ENCODE measurements around the gene PORCN. TPM values are rescaled to one million over a fixed set of nuclear protein-coding genes. Genes with fewer than 3 reads are reported as not detected.
"Not testable (repeated sequence)": the region's sequence is repeated elsewhere in the genome, so short reads cannot be mapped to it uniquely, and the experiment has no call there.

PORCN gene
- total RNA-seq, 1 donor from 2014 or later, result 6.1 TPM

GRCh38 chrX:48515842-48516241 is 7.0 kb downstream of the PORCN start:
- DNase-seq (no peak), ATAC-seq (no peak)
- Histone ChIP-seq H3K27ac (no peak overlapping the region), H3K36me3 (peaks cover 5% of the 10 kb centered on the region), H3K4me3 (no peak overlapping the region), H3K27me3 (ENCODE audit: low read depth) (no peaks in the 10 kb centered on the region), H3K4me1 (no peaks in the 10 kb centered on the region), H3K9me3 (no peaks in the 10 kb centered on the region)
- intact Hi-C loops (cut with DNase I), result no loop called here
- no peak for TF ChIP-seq CTCF (IDR thresholded peaks at IDR 0.05)

- peaks cover 5% of the 10 kb centered on the region for H3K36me3 ChIP-seq
- TF ChIP-seq CTCF (IDR thresholded peaks at IDR 0.05), result no peak
- no peak overlapping the region for H3K27ac ChIP-seq
- no peak overlapping the region for H3K4me3 ChIP-seq
- intact Hi-C loops (cut with DNase I), result no loop called here
- H3K4me1 ChIP-seq, result no peaks in the 10 kb centered on the region
- H3K9me3 ChIP-seq, result no peaks in the 10 kb centered on the region
- DNase-seq, result no peak
- no peak for ATAC-seq
- H3K27me3 ChIP-seq (ENCODE audit: low read depth), result no peaks in the 10 kb centered on the region
Observed at GRCh38 chrX:48516285-48516684, 7.5 kb downstream of the PORCN start.

- no peak overlapping the region for H3K4me3 ChIP-seq
- DNase-seq, result no peak
- H3K36me3 ChIP-seq, result peaks cover 5% of the 10 kb centered on the region
- intact Hi-C loops (cut with DNase I), result no loop called here
- no peak for ATAC-seq
- H3K9me3 ChIP-seq, result no peaks in the 10 kb centered on the region
- H3K27me3 ChIP-seq (ENCODE audit: low read depth), result no peaks in the 10 kb centered on the region
- H3K27ac ChIP-seq, result no peak overlapping the region
- no peaks in the 10 kb centered on the region for H3K4me1 ChIP-seq
- no peak for TF ChIP-seq CTCF (IDR thresholded peaks at IDR 0.05)
Observed at GRCh38 chrX:48516987-48517386, 8.2 kb downstream of the PORCN start.

GRCh38 chrX:48519481-48519880 is 10.7 kb downstream of the PORCN start:
- H3K27ac ChIP-seq; H3K27me3 ChIP-seq (ENCODE audit: low read depth); H3K4me1 ChIP-seq; intact Hi-C loops (cut with DNase I); H3K9me3 ChIP-seq; H3K4me3 ChIP-seq; ATAC-seq; H3K36me3 ChIP-seq; DNase-seq: not testable (repeated sequence)

- intact Hi-C loops (cut with DNase I), result no loop called here
- DNase-seq, result no peak
- no peak for ATAC-seq
Observed at GRCh38 chrX:48520455-48520854, 11.7 kb downstream of the PORCN start.

GRCh38 chrX:48520976-48521352 is 12.2 kb downstream of the PORCN start:
- H3K4me3 ChIP-seq, result peak overlapping the region; percentile 60
- intact Hi-C loops (cut with DNase I), result no loop called here
- peaks cover 6% of the 10 kb centered on the region for H3K4me1 ChIP-seq
- H3K9me3 ChIP-seq, result no peaks in the 10 kb centered on the region
- ATAC-seq (no peak), DNase-seq (no peak)
- H3K36me3 ChIP-seq, result no peaks in the 10 kb centered on the region
- H3K27me3 ChIP-seq (ENCODE audit: low read depth), result no peaks in the 10 kb centered on the region
- H3K27ac ChIP-seq, result peak overlapping the region; percentile 36
- TF ChIP-seq CTCF (IDR thresholded peaks at IDR 0.05), result no peak

More at GRCh38 chrX:48520455-48520854, 11.7 kb downstream of the PORCN start:
- Histone ChIP-seq H3K27ac (no peak overlapping the region), H3K9me3 (no peaks in the 10 kb centered on the region), H3K4me1 (peaks cover 6% of the 10 kb centered on the region), H3K36me3 (no peaks in the 10 kb centered on the region), H3K4me3 (no peak overlapping the region), H3K27me3 (ENCODE audit: low read depth) (no peaks in the 10 kb centered on the region)
- no peak for TF ChIP-seq CTCF (IDR thresholded peaks at IDR 0.05)
